H1 (cell line): ENCODE measurements around the gene HES5. TPM values are rescaled to one million over a fixed set of nuclear protein-coding genes. Genes with fewer than 3 reads are reported as not detected.

Experiments used
- CTCF ChIA-PET: fragments of 300-600 bp; sonication (Branson Sonifier 250); formaldehyde crosslinking; loops from one replicate; lab custom pipeline; 2021; ENCODE audit not compliant: partially characterized antibody; lab: Charles Lee
- POLR2A ChIA-PET: fragments of 300-600 bp; sonication (Branson Sonifier 250); formaldehyde crosslinking; loops from one replicate; lab custom pipeline; 2021; ENCODE audit warnings: inconsistent platforms; ENCODE audit not compliant: partially characterized antibody; lab: Charles Lee
- DNase-seq, 2 experiments: peaks; one replicate each; pipeline versions ENCODE4 v3.0.0 to v3.0.0-alpha.2; 2010 to 2022; ENCODE audit warnings: low spot score in 2 of 2, low read depth in 1 of 2, mixed read lengths in 1 of 2
- FAIRE-seq: peaks from 2 replicates; lab custom pipeline; 2011; peaks lifted over from hg19 to GRCh38; lab: Jason Lieb, UNC
- H2AFZ ChIP-seq: 2 replicates; pipeline ENCODE4 v1.8.1; 2012; ENCODE audit warnings: low read length, inconsistent platforms
- H2AK5ac ChIP-seq: 2 replicates; pipeline ENCODE4 v1.6.1; 2013; ENCODE audit warnings: low read depth, low read length
- H2BK120ac ChIP-seq: replicated peaks from 2 replicates; pipeline ENCODE3; 2013; ENCODE audit warnings: low read depth, low read length, inconsistent platforms
- H2BK12ac ChIP-seq: 2 replicates; pipeline ENCODE4 v1.6.1; 2013; ENCODE audit warnings: low read depth, low read length
- H2BK15ac ChIP-seq: 2 replicates; pipeline ENCODE4 v1.6.1; 2013; ENCODE audit warnings: low read length
- H2BK20ac ChIP-seq: 2 replicates; pipeline ENCODE4 v1.6.1; 2013; ENCODE audit warnings: low read length
- H2BK5ac ChIP-seq: 2 replicates; pipeline ENCODE4 v1.6.1; 2013; ENCODE audit warnings: low read depth, low read length
- H3K14ac ChIP-seq: 2 replicates; pipeline ENCODE4 v1.6.1; 2013; ENCODE audit warnings: inconsistent platforms; ENCODE audit not compliant: insufficient read length
- H3K18ac ChIP-seq: 2 replicates; pipeline ENCODE4 v1.6.1; 2013; ENCODE audit warnings: low read length; ENCODE audit errors: extremely low read depth
- H3K23ac ChIP-seq: 2 replicates; pipeline ENCODE4 v1.6.1; 2013; ENCODE audit warnings: inconsistent platforms; ENCODE audit not compliant: insufficient read length
- H3K23me2 ChIP-seq: 2 replicates; pipeline ENCODE4 v1.6.1; 2013; ENCODE audit warnings: low read depth, low read length
- H3K27ac ChIP-seq: 2 replicates; pipeline ENCODE4 v1.6.1; 2011; ENCODE audit warnings: low read depth, low read length, inconsistent platforms
- H3K27me3 ChIP-seq, 4 experiments: replicated peaks in 1 of 4; 1 replicate in 1 of 4; 2 replicates in 3 of 4; pipeline versions ENCODE4 v1.6.1 to v1.8.1; 2011 to 2013; ENCODE audit warnings: low read length in 3 of 4, mild to moderate bottlenecking in 3 of 4, inconsistent platforms in 2 of 4, mixed read lengths in 2 of 4, moderate library complexity in 1 of 4; ENCODE audit not compliant: control insufficient read depth in 3 of 4, insufficient read depth in 3 of 4; ENCODE audit errors: extremely low read depth in 1 of 4
- H3K36me3 ChIP-seq, 4 experiments: 2 replicates each; pipeline versions ENCODE4 v1.6.1 to v1.8.1; 2011 to 2013; ENCODE audit warnings: mild to moderate bottlenecking in 4 of 4, low read length in 3 of 4, moderate library complexity in 2 of 4, control low read depth in 1 of 4, inconsistent platforms in 1 of 4; ENCODE audit not compliant: insufficient read depth in 4 of 4, control insufficient read depth in 2 of 4
- H3K4ac ChIP-seq: replicated peaks from 2 replicates; pipeline ENCODE3; 2013; ENCODE audit warnings: low read length, low read depth, mixed read lengths, inconsistent platforms; ENCODE audit not compliant: insufficient read length
- H3K4me1 ChIP-seq, 4 experiments: replicated peaks in 1 of 4; 1 replicate in 1 of 4; 2 replicates in 3 of 4; pipeline versions ENCODE4 v1.6.1 to v1.8.1; 2011 to 2013; ENCODE audit warnings: low read length in 3 of 4, inconsistent platforms in 2 of 4, mixed read lengths in 1 of 4; ENCODE audit not compliant: insufficient read depth in 4 of 4, control insufficient read depth in 3 of 4
- H3K4me2 ChIP-seq, 2 experiments: 2 replicates each; pipeline versions ENCODE4 v1.6.1 to v1.8.1; 2011 to 2013; ENCODE audit warnings: low read depth in 2 of 2, low read length in 2 of 2, control low read depth in 1 of 2, inconsistent platforms in 1 of 2, mild to moderate bottlenecking in 1 of 2; ENCODE audit not compliant: insufficient read depth in 1 of 2
- H3K4me3 ChIP-seq, 4 experiments: fragments of 200-600, 300-600 bp in 1 of 4; sonication (generic), shearing (Covaris generic), sonication (Bioruptor Twin) in 1 of 4; 2 replicates each; pipeline versions ENCODE4 v1.5.1 to v1.8.1; 2011 to 2016; ENCODE audit warnings: low read length in 4 of 4, low read depth in 3 of 4, control low read depth in 2 of 4, inconsistent platforms in 2 of 4, mild to moderate bottlenecking in 2 of 4, mixed read lengths in 1 of 4, moderate library complexity in 1 of 4; ENCODE audit not compliant: insufficient read depth in 2 of 4; ENCODE audit errors: extremely low read depth in 1 of 4
- H3K56ac ChIP-seq: replicated peaks from 2 replicates; pipeline ENCODE3; 2013; ENCODE audit warnings: low read depth, mild to moderate bottlenecking, mixed read lengths, low read length, inconsistent platforms; ENCODE audit not compliant: insufficient read length
- H3K79me1 ChIP-seq: 2 replicates; pipeline ENCODE4 v1.6.1; 2013; ENCODE audit warnings: low read depth, low read length, control low read depth
- H3K79me2 ChIP-seq, 2 experiments: 2 replicates each; pipeline versions ENCODE4 v1.6.1 to v1.8.1; 2012 to 2013; ENCODE audit warnings: low read length in 2 of 2, mild to moderate bottlenecking in 2 of 2, inconsistent platforms in 1 of 2; ENCODE audit not compliant: insufficient read depth in 2 of 2, control insufficient read depth in 1 of 2
- H3K9ac ChIP-seq, 4 experiments: replicated peaks in 1 of 4; 1 replicate in 1 of 4; 2 replicates in 3 of 4; pipeline versions ENCODE4 v1.6.1 to v1.8.1; 2011 to 2013; ENCODE audit warnings: low read depth in 3 of 4, low read length in 3 of 4, control low read depth in 2 of 4, mild to moderate bottlenecking in 2 of 4, moderate library complexity in 2 of 4, inconsistent platforms in 1 of 4; ENCODE audit errors: extremely low read depth in 1 of 4
- H3K9me3 ChIP-seq, 2 experiments: 2 replicates each; pipeline versions ENCODE4 v1.6.1 to v1.8.1; 2012 to 2013; ENCODE audit warnings: mild to moderate bottlenecking in 2 of 2, moderate library complexity in 2 of 2, control low read depth in 1 of 2, inconsistent platforms in 1 of 2, low read depth in 1 of 2, low read length in 1 of 2, mixed read lengths in 1 of 2; ENCODE audit not compliant: insufficient read depth in 2 of 2
- H4K20me1 ChIP-seq, 2 experiments: replicated peaks in 1 of 2; 2 replicates each; pipeline versions ENCODE3 to v1.8.1; 2011 to 2013; ENCODE audit warnings: inconsistent platforms in 2 of 2, low read length in 2 of 2, mild to moderate bottlenecking in 1 of 2; ENCODE audit not compliant: insufficient read depth in 2 of 2, control insufficient read depth in 1 of 2
- H4K5ac ChIP-seq: 2 replicates; pipeline ENCODE4 v1.6.1; 2013; ENCODE audit warnings: low read length, low read depth, mixed read lengths, inconsistent platforms; ENCODE audit not compliant: insufficient read length
- H4K8ac ChIP-seq: 2 replicates; pipeline ENCODE4 v1.8.0; 2013; ENCODE audit warnings: mild to moderate bottlenecking, moderate library complexity, low read length, inconsistent platforms; ENCODE audit not compliant: insufficient read depth; ENCODE audit errors: extremely low read depth
- H4K91ac ChIP-seq: replicated peaks from 2 replicates; pipeline ENCODE3; 2013; ENCODE audit warnings: low read length, mixed read lengths, inconsistent platforms; ENCODE audit not compliant: insufficient read length
- CBX5 ChIP-seq: fragments of 300-800, 300-1000 bp; sonication (generic); IDR thresholded peaks from 2 replicates; pipeline ENCODE4 v1.7.1; 2016; ENCODE audit warnings: antibody characterized with exemption, low read length, low read depth
- CEBPB ChIP-seq: IDR thresholded peaks from 2 replicates; pipeline ENCODE4 v1.6.1; 2012; ENCODE audit warnings: low read depth, low read length
- CREB1 ChIP-seq: IDR thresholded peaks from 2 replicates; pipeline ENCODE4 v1.6.1; 2012; ENCODE audit warnings: inconsistent platforms
- EGR1 ChIP-seq: IDR thresholded peaks from 2 replicates; pipeline ENCODE4 v1.6.1; 2011; ENCODE audit warnings: low read depth, low read length, borderline replicate concordance
- GTF2F1 ChIP-seq: IDR thresholded peaks from 2 replicates; pipeline ENCODE4 v1.6.1; 2012; ENCODE audit warnings: low read depth, low read length, improper control_type of control experiment, borderline replicate concordance
- POU5F1 ChIP-seq: IDR thresholded peaks from 2 replicates; pipeline ENCODE4 v1.6.1; 2011; ENCODE audit warnings: low read depth, mild to moderate bottlenecking, low read length, moderate library complexity
- TAF1 ChIP-seq: IDR thresholded peaks from 2 replicates; pipeline ENCODE4 v1.6.1; 2011; ENCODE audit warnings: mild to moderate bottlenecking, low read depth, low read length
- TBP ChIP-seq: IDR thresholded peaks from 2 replicates; pipeline ENCODE4 v1.6.1; 2011; ENCODE audit warnings: low read depth, low read length, improper control_type of control experiment
- TCF12 ChIP-seq: IDR thresholded peaks from 2 replicates; pipeline ENCODE4 v1.6.1; 2011; ENCODE audit warnings: low read depth, mild to moderate bottlenecking, low read length
- TEAD4 ChIP-seq: IDR thresholded peaks from 2 replicates; pipeline ENCODE4 v1.6.1; 2012; ENCODE audit warnings: low read depth, low read length, inconsistent platforms, mixed read lengths
- WGBS, 2 experiments: shearing (Covaris generic) in 1 of 2; methylation state at CpG; one replicate each; pipeline versions ENCODE4 v1.1.6 to v1.1.7; 2013 to 2015; ENCODE audit warnings: low lambda C conversion rate in 2 of 2, mixed read lengths in 2 of 2, inconsistent platforms in 1 of 2, low coverage in 1 of 2, missing lambda C conversion rate in 1 of 2; ENCODE audit not compliant: insufficient replicate concordance in 2 of 2, insufficient coverage in 1 of 2, insufficient read length in 1 of 2; ENCODE audit errors: extremely low coverage in 1 of 2, missing lambda C conversion rate in 1 of 2; 5-methylcytosine and 5-hydroxymethylcytosine counted together
- polyA plus RNA-seq, 7 experiments: library from polyadenylated mRNA; depleted of rRNA in 3 of 7; stranded (reverse) in 5 of 7; unstranded in 2 of 7; fragments of >200 nt in 5 of 7; fragments of 200-250 nt in 2 of 7; gene quantifications; 1 replicate in 5 of 7; 2 replicates in 1 of 7; 4 replicates in 1 of 7; pipeline versions ENCODE4 v1.2.1 to v1.2.3, GENCODE V29; 2011 to 2013; ENCODE audit warnings: missing spikeins in 2 of 7, mixed read lengths in 2 of 7
- total RNA-seq: library from RNA; stranded (reverse); fragmentation: NEBNext Ultra II Directional; extraction: Animal tissue kit (Norgen Biotek cat#: 25700); gene quantifications from 2 replicates; pipeline ENCODE4 v1.2.1, GENCODE V29; 2021
- TF ChIP-seq, protein P1 (sequence below), 3 experiments: IDR thresholded peaks; 1 replicate in 2 of 3; 2 replicates in 1 of 3; pipeline versions ENCODE4 v1.5.1 to v1.6.1; 2011; ENCODE audit warnings: low read length in 3 of 3, mild to moderate bottlenecking in 3 of 3, inconsistent platforms in 2 of 3, low read depth in 1 of 3, moderate library complexity in 1 of 3; ENCODE audit not compliant: insufficient read depth in 1 of 3; ENCODE audit errors: control extremely low read depth in 1 of 3
- TF ChIP-seq, protein P2 (sequence below): IDR thresholded peaks from 2 replicates; pipeline ENCODE4 v1.6.1; 2012; ENCODE audit warnings: inconsistent platforms

Gene HES5
- total and polyA plus RNA-seq, 2 of the 8 experiments (the other 6 are each of a cell fraction or from before 2014, with no cell fraction given): 0.22 TPM; not detected in 1

- Histone ChIP-seq H3K4me2 (no peak overlapping the region), H4K91ac (no peak overlapping the region), H4K5ac (no peak overlapping the region), H3K79me1 (no peaks in the 10 kb centered on the region), H2AK5ac (no peak overlapping the region), H4K8ac (peak overlapping the region; percentile 51; the same call in 1 of the 2 replicates), H3K27ac (no peak overlapping the region), H3K56ac (no peak overlapping the region), H3K14ac (no peak overlapping the region), H4K20me1 (peaks cover 0 to under 1% of the 10 kb centered on the region in 2 experiments), H3K9me3 (peaks cover 0 to 18% of the 10 kb centered on the region in 2 experiments; a peak in 2 of 4 replicates), H2BK15ac (no peak overlapping the region), H3K18ac (no peak overlapping the region), H3K23me2 (no peaks in the 10 kb centered on the region), H3K23ac (no peak overlapping the region), H3K4ac (no peak overlapping the region), H3K79me2 (no peaks in the 10 kb centered on the region), H2AFZ (no peak overlapping the region), H3K9ac (no peak overlapping the region), H3K27me3 (peaks cover 0 to 10% (median 1%) of the 10 kb centered on the region in 4 experiments; a peak in 2 of 7 replicates), H2BK120ac (no peak overlapping the region), H3K4me1 (no peaks in the 10 kb centered on the region), H2BK12ac (no peak overlapping the region), H2BK20ac (no peak overlapping the region), H3K4me3 (no peak overlapping the region), H3K36me3 (no peaks in the 10 kb centered on the region), H2BK5ac (no peak overlapping the region)
- ChIA-PET POLR2A (interaction anchor here (1.8 kb wide), 1 partner anchor 9 kb away, joined by 6 read pairs; no protein-coding TSS in a partner anchor), CTCF (interaction anchor here (0.7 to 2.3 kb wide), 7 partner anchors 11 to 110 kb away, joined by 3 to 8 read pairs (median 3); no protein-coding TSS in a partner anchor)
- 85% methylated on average over 13 of the region's 13 CpGs; no CpG with 5 or more reads in 1 of the 2 experiments for WGBS, 2 experiments
- no peak for DNase-seq
- FAIRE-seq: no peak
- TF ChIP-seq CREB1 (no peak), TEAD4 (no peak), TAF1 (no peak), TCF12 (no peak), POU5F1 (no peak), CBX5 (no peak), CEBPB (no peak), TBP (no peak), GTF2F1 (no peak), EGR1 (no peak)
- TF ChIP-seq, protein P1, sequence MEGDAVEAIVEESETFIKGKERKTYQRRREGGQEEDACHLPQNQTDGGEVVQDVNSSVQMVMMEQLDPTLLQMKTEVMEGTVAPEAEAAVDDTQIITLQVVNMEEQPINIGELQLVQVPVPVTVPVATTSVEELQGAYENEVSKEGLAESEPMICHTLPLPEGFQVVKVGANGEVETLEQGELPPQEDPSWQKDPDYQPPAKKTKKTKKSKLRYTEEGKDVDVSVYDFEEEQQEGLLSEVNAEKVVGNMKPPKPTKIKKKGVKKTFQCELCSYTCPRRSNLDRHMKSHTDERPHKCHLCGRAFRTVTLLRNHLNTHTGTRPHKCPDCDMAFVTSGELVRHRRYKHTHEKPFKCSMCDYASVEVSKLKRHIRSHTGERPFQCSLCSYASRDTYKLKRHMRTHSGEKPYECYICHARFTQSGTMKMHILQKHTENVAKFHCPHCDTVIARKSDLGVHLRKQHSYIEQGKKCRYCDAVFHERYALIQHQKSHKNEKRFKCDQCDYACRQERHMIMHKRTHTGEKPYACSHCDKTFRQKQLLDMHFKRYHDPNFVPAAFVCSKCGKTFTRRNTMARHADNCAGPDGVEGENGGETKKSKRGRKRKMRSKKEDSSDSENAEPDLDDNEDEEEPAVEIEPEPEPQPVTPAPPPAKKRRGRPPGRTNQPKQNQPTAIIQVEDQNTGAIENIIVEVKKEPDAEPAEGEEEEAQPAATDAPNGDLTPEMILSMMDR (IDR thresholded peaks at IDR 0.05; ENCODE audit: control extremely low read depth in 1 of 3, insufficient read depth in 1 of 3, low read depth in 1 of 3, low read length in 3 of 3): no peak
- TF ChIP-seq, protein P2, sequence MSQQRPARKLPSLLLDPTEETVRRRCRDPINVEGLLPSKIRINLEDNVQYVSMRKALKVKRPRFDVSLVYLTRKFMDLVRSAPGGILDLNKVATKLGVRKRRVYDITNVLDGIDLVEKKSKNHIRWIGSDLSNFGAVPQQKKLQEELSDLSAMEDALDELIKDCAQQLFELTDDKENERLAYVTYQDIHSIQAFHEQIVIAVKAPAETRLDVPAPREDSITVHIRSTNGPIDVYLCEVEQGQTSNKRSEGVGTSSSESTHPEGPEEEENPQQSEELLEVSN: no peak
Observed at GRCh38 chr1:2492091-2492490, 38.0 kb downstream of the HES5 start.
